IMR-90 (cell line): Measurements from ENCODE around the gene CD82.
A peak's percentile ranks its signal among the peaks of the same experiment; 100 is the strongest.

Experiments
- POLR2A ChIP-seq: IDR thresholded peaks from 2 replicates; pipeline ENCODE4 v1.6.1; 2012; ENCODE audit warnings: mild to moderate bottlenecking, low read depth, low read length
- RAD21 ChIP-seq: IDR thresholded peaks from 2 replicates; pipeline ENCODE4 v1.6.1; 2012; ENCODE audit warnings: low read length, improper control_type of control experiment
- RFX5 ChIP-seq: IDR thresholded peaks from 2 replicates; pipeline ENCODE4 v1.8.0; 2012; ENCODE audit warnings: low read depth, mild to moderate bottlenecking, low read length, moderate library complexity
- TF ChIP-seq, protein P1 (sequence below): conservative IDR thresholded peaks from 2 replicates; pipeline ENCODE4 v1.5.1; 2012; ENCODE audit warnings: mild to moderate bottlenecking, low read depth, low read length, improper control_type of control experiment

DNA sequence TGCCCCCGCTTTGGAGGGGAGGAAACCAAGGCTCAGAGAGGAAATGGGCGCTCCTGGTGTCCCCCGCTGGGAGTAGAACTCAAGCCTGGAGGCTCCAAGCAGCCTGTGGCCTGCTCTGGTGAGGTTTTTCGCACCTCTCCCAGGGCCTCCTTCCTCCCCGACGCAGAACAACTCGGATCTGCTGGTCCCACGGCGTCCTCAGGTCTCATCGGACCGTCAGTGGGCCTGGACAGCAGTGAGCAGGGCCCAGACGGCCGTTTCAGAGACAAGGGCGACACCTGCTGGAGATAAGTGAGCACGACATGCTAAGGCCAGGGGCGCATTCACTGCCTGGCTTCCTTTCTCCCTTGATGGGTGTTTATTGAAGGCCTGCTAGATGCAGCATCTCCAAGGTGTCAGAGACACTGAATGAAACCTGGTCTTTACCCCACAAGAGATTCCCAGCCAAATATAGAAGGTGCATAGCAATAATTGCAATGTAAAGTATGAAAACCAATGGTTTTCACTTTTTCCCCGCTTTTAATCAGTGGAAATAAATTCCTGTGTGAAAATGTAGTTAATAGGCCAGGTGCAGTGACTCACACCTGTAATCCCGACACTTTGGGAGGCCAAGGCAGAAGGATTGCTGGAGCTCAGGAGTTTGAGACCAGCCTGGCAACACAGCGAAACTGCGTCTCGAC, 26.9 kb upstream of the CD82 start:
- TF ChIP-seq RAD21 (peak; percentile 98), POLR2A (peak; percentile 42; the same call in 1 of the 2 replicates), RFX5 (no peak)
- TF ChIP-seq, protein P1, sequence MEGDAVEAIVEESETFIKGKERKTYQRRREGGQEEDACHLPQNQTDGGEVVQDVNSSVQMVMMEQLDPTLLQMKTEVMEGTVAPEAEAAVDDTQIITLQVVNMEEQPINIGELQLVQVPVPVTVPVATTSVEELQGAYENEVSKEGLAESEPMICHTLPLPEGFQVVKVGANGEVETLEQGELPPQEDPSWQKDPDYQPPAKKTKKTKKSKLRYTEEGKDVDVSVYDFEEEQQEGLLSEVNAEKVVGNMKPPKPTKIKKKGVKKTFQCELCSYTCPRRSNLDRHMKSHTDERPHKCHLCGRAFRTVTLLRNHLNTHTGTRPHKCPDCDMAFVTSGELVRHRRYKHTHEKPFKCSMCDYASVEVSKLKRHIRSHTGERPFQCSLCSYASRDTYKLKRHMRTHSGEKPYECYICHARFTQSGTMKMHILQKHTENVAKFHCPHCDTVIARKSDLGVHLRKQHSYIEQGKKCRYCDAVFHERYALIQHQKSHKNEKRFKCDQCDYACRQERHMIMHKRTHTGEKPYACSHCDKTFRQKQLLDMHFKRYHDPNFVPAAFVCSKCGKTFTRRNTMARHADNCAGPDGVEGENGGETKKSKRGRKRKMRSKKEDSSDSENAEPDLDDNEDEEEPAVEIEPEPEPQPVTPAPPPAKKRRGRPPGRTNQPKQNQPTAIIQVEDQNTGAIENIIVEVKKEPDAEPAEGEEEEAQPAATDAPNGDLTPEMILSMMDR = peak; percentile 98
